Measurements from ENCODE around the gene SPTBN5. TPM values are rescaled to one million over a fixed set of nuclear protein-coding genes. Genes with fewer than 3 reads are reported as not detected.

The SPTBN5 gene
- total and polyA plus RNA-seq, 2 experiments from 2014 or later = 0.57 to 1.1 TPM

GRCh38 chr15:41847981-41848380 lies 45.9 kb downstream of the SPTBN5 start:
- Histone ChIP-seq H3K4me1 (ENCODE audit: insufficient read depth) (no peaks in the 10 kb centered on the region), H4K20me1 (replicated peaks; ENCODE audit: insufficient read depth) (no peaks in the 10 kb centered on the region), H3K9me2 (ENCODE audit: insufficient read depth) (no peaks in the 10 kb centered on the region), H3K27ac (ENCODE audit: low read depth) (no peak overlapping the region), H3F3A (replicated peaks; ENCODE audit: low read depth) (no peaks in the 10 kb centered on the region), H3K4me3 (no peak overlapping the region), H2AFZ (no peak overlapping the region), H3K27me3 (ENCODE audit: insufficient read depth) (no peaks in the 10 kb centered on the region), H3K4me2 (no peak overlapping the region), H3K36me3 (ENCODE audit: insufficient read depth) (no peaks in the 10 kb centered on the region), H3K79me2 (replicated peaks; ENCODE audit: insufficient read depth) (no peaks in the 10 kb centered on the region)
- DNase-seq (ENCODE audit: low spot score) (no peak), ATAC-seq (no peak)
- H3K27ac Mint-ChIP-seq = no peak overlapping the region
- peaks cover 5% of the 10 kb centered on the region for H3K27me3 Mint-ChIP-seq (ENCODE audit: insufficient read depth, low read depth, poor library complexity)
- no peaks in the 10 kb centered on the region; the same call in 2 of the 3 replicates for H3K36me3 Mint-ChIP-seq (ENCODE audit: low read depth)
- H3K4me1 Mint-ChIP-seq = no peaks in the 10 kb centered on the region
- H3K9me3 Mint-ChIP-seq = no peaks in the 10 kb centered on the region; the same call in 2 of the 3 replicates
- no peak overlapping the region for H3K4me3 Mint-ChIP-seq
- TF ChIP-seq POLR2AphosphoS5 (IDR thresholded peaks at IDR 0.05; ENCODE audit: low read depth) (no peak), REST (IDR thresholded peaks at IDR 0.05; ENCODE audit: unreplicated experiment) (no peak), STAT1 (IDR thresholded peaks at IDR 0.05; ENCODE audit: unreplicated experiment) (no peak), EZH2phosphoT487 (IDR thresholded peaks at IDR 0.05; ENCODE audit: unreplicated experiment) (no peak), CTCF (conservative IDR thresholded peaks at IDR 0.05; ENCODE audit: low read depth in 2 of 2) (no peak), JUNB (IDR thresholded peaks at IDR 0.05; ENCODE audit: unreplicated experiment) (no peak), ZNF114 (CRISPR knock-in tag; IDR thresholded peaks at IDR 0.05) (no peak), EZH2 (IDR thresholded peaks at IDR 0.05; ENCODE audit: low read depth, unreplicated experiment) (no peak), ZNF462 (CRISPR knock-in tag; IDR thresholded peaks at IDR 0.05) (no peak), ZNF331 (CRISPR knock-in tag; IDR thresholded peaks at IDR 0.05; ENCODE audit: low read depth) (no peak), CREB1 (CRISPR knock-in tag; IDR thresholded peaks at IDR 0.05; ENCODE audit: low read depth) (no peak), ETS1 (IDR thresholded peaks at IDR 0.05) (no peak), NANOG (IDR thresholded peaks at IDR 0.05; ENCODE audit: borderline replicate concordance) (no peak)
